DND-41 (cell line): Measurements from ENCODE around the gene CERS6.

Source experiments
- ATAC-seq: fragments of 200-7000 bp; cut with Tn5 transposase; 3 replicates; pipeline ENCODE4 v1.9.1; 2021; ENCODE audit warnings: low read depth; ENCODE audit not compliant: insufficient read depth
- DNase-seq: peaks from one replicate; pipeline ENCODE4 v3.0.0-alpha.2; 2020
- H2AFZ ChIP-seq: 2 replicates; pipeline ENCODE4 v1.6.0; 2012; ENCODE audit warnings: low read depth, low read length
- H3K27ac ChIP-seq: 2 replicates; pipeline ENCODE4 v1.5.1; 2012; ENCODE audit warnings: low read length, inconsistent platforms
- H3K27me3 ChIP-seq: fragments of 200-600 bp; sonication (generic); 2 replicates; pipeline ENCODE4 v1.6.0; 2012; ENCODE audit warnings: low read length, mild to moderate bottlenecking, inconsistent platforms; ENCODE audit not compliant: insufficient read depth, poor library complexity
- H3K36me3 ChIP-seq: 2 replicates; pipeline ENCODE4 v1.5.1; 2012; ENCODE audit warnings: low read length, inconsistent platforms; ENCODE audit not compliant: insufficient read depth
- H3K4me1 ChIP-seq: 2 replicates; pipeline ENCODE4 v1.5.1; 2012; ENCODE audit warnings: mild to moderate bottlenecking, low read length; ENCODE audit not compliant: insufficient read depth
- H3K4me2 ChIP-seq: 2 replicates; pipeline ENCODE4 v1.6.0; 2012; ENCODE audit warnings: mild to moderate bottlenecking, moderate library complexity, low read length, inconsistent platforms; ENCODE audit not compliant: insufficient read depth
- H3K4me3 ChIP-seq, 2 experiments: fragments of 200-600 bp in 1 of 2; shearing (Covaris generic) in 1 of 2; 2 replicates each; pipeline ENCODE4 v1.5.1; 2012 to 2016; ENCODE audit warnings: inconsistent platforms in 2 of 2, low read length in 2 of 2, mild to moderate bottlenecking in 2 of 2, low read depth in 1 of 2, moderate library complexity in 1 of 2
- H3K79me2 ChIP-seq: 2 replicates; pipeline ENCODE4 v1.6.0; 2012; ENCODE audit warnings: low read length, inconsistent platforms; ENCODE audit not compliant: insufficient read depth
- H3K9ac ChIP-seq: 2 replicates; pipeline ENCODE4 v1.6.0; 2012; ENCODE audit warnings: low read depth, mild to moderate bottlenecking, inconsistent platforms, low read length, moderate library complexity
- H3K9me3 ChIP-seq: 2 replicates; pipeline ENCODE4 v1.5.1; 2012; ENCODE audit warnings: low read length, moderate library complexity, mild to moderate bottlenecking, inconsistent platforms; ENCODE audit not compliant: insufficient read depth, severe bottlenecking
- H4K20me1 ChIP-seq: 2 replicates; pipeline ENCODE4 v1.6.0; 2012; ENCODE audit warnings: low read length; ENCODE audit not compliant: insufficient read depth
- EZH2 ChIP-seq: IDR thresholded peaks from 3 replicates; pipeline ENCODE4 v1.6.1; 2012; ENCODE audit warnings: borderline replicate concordance, low read depth, mild to moderate bottlenecking, moderate library complexity, low read length, inconsistent platforms; ENCODE audit not compliant: severe bottlenecking
- TF ChIP-seq, protein P1 (sequence below): IDR thresholded peaks from 2 replicates; pipeline ENCODE4 v1.5.1; 2012; ENCODE audit warnings: borderline replicate concordance, low read length, moderate library complexity, mild to moderate bottlenecking; ENCODE audit not compliant: poor library complexity, severe bottlenecking; ENCODE audit errors: extremely low read depth

Gene CERS6

DNA sequence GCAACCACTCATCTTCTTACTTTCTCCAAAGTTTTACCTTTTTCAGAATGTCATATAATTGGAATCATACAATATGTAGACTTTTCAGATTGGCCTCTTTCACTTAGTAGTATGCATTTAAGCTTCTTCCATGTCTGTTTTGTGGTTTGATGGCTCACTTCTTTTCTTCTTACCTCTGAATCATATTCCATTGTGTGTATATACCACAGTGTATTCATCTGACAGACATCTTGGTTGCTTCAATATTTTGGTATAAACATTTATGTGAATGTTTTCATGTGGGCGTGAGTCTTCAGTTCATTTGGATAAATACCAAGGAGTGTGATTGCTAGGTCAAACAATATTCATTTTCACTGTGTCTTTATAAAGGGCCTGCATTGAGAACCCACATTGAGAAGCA lies 210.3 kb downstream of the CERS6 start:
- DNase-seq = no peak
- H3K9ac ChIP-seq = no peak overlapping the region
- ATAC-seq = no peak
- H3K4me2 ChIP-seq = no peak overlapping the region
- no peaks in the 10 kb centered on the region for H3K36me3 ChIP-seq
- TF ChIP-seq, protein P1, sequence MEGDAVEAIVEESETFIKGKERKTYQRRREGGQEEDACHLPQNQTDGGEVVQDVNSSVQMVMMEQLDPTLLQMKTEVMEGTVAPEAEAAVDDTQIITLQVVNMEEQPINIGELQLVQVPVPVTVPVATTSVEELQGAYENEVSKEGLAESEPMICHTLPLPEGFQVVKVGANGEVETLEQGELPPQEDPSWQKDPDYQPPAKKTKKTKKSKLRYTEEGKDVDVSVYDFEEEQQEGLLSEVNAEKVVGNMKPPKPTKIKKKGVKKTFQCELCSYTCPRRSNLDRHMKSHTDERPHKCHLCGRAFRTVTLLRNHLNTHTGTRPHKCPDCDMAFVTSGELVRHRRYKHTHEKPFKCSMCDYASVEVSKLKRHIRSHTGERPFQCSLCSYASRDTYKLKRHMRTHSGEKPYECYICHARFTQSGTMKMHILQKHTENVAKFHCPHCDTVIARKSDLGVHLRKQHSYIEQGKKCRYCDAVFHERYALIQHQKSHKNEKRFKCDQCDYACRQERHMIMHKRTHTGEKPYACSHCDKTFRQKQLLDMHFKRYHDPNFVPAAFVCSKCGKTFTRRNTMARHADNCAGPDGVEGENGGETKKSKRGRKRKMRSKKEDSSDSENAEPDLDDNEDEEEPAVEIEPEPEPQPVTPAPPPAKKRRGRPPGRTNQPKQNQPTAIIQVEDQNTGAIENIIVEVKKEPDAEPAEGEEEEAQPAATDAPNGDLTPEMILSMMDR = no peak
- no peak for TF ChIP-seq EZH2
- no peak overlapping the region for H3K4me3 ChIP-seq
- no peaks in the 10 kb centered on the region for H3K9me3 ChIP-seq
- no peak overlapping the region for H2AFZ ChIP-seq
- no peak overlapping the region for H3K27ac ChIP-seq
- no peaks in the 10 kb centered on the region for H3K27me3 ChIP-seq
- H3K4me1 ChIP-seq = peaks cover 6% of the 10 kb centered on the region; the same call in 1 of the 2 replicates
- no peaks in the 10 kb centered on the region for H3K79me2 ChIP-seq
- no peaks in the 10 kb centered on the region; the same call in 1 of the 2 replicates for H4K20me1 ChIP-seq

DNA sequence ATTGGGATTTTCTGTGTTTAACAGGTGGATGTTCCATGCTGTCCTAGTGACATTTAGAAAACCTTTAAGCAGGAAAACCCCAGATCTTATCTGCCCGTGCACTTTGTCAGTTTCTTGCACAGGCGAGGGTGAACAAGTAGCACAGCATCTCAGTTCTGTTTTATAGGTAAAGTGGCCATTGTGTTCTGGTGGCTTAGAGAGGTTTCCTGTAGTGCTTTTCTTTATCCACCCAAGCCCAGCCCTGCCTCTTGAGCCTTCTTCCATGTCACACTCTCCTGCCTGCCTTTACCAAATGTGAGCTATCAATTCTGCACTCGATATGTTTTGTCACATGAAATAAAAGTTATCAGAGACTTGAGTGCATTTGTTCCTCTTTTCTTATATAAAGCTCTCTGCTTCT lies 211.1 kb downstream of the CERS6 start:
- no peaks in the 10 kb centered on the region for H3K36me3 ChIP-seq
- H3K4me3 ChIP-seq = no peak overlapping the region
- H2AFZ ChIP-seq = no peak overlapping the region
- no peaks in the 10 kb centered on the region; the same call in 1 of the 2 replicates for H4K20me1 ChIP-seq
- ATAC-seq (no peak), DNase-seq (no peak)
- no peaks in the 10 kb centered on the region for H3K9me3 ChIP-seq
- H3K79me2 ChIP-seq = no peaks in the 10 kb centered on the region
- TF ChIP-seq, protein P1 = no peak
- no peak for TF ChIP-seq EZH2
- no peak overlapping the region for H3K27ac ChIP-seq
- peaks cover 6% of the 10 kb centered on the region; the same call in 1 of the 2 replicates for H3K4me1 ChIP-seq
- H3K9ac ChIP-seq = no peak overlapping the region
- no peaks in the 10 kb centered on the region for H3K27me3 ChIP-seq
- H3K4me2 ChIP-seq = no peak overlapping the region

DNA sequence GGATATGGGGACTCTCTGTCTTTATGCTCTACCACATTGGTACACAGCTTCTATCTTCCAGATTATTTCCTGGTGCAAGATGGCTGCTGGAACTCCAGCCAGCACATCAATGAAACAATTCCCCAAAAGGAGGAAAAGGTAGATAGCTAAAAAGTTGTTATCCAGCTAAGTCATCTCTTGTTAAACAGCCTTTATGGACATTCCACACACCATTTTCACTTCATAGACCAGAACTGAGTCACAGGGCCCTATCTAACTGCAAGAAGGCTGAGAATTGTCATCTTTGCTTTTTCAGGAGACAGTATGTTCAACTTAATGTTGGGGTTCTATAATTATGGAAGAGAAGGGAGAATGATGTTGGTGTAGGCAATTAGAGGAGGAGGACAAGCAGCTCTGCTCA lies 213.1 kb downstream of the CERS6 start:
- Histone ChIP-seq H3K36me3 (no peaks in the 10 kb centered on the region), H3K27ac (no peak overlapping the region), H3K27me3 (no peaks in the 10 kb centered on the region), H3K9ac (no peak overlapping the region), H3K4me2 (no peak overlapping the region), H3K4me3 (no peak overlapping the region), H3K79me2 (no peaks in the 10 kb centered on the region), H3K4me1 (peaks cover 6% of the 10 kb centered on the region; the same call in 1 of the 2 replicates), H4K20me1 (no peaks in the 10 kb centered on the region), H2AFZ (no peak overlapping the region), H3K9me3 (no peaks in the 10 kb centered on the region)
- ATAC-seq (no peak), DNase-seq (no peak)
- no peak for TF ChIP-seq EZH2
- TF ChIP-seq, protein P1 = no peak

DNA sequence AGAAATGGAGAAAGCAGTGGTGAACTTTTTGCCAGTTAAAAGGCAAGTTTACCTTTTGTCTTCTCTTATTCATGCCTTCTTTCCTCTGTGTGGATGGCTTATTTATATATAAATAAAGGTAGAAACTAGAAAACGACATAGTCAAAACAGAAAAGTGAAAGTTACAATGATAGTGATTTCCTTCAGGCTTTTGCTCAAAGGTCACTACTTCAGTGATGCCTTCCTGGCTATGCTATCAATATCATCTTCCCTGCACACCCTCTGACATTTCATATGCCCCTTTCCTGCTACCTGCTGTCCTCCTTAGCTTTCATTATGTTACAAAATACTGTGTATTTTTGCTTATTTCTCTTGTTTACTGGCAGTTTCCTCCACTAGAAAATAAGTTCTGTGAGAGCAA lies 214.4 kb downstream of the CERS6 start:
- H3K27ac ChIP-seq = no peak overlapping the region
- DNase-seq (no peak), ATAC-seq (no peak)
- H3K4me1 ChIP-seq = peaks cover 6% of the 10 kb centered on the region; the same call in 1 of the 2 replicates
- no peaks in the 10 kb centered on the region for H4K20me1 ChIP-seq
- no peak overlapping the region for H3K9ac ChIP-seq
- no peaks in the 10 kb centered on the region for H3K79me2 ChIP-seq
- H3K36me3 ChIP-seq = no peaks in the 10 kb centered on the region
- no peaks in the 10 kb centered on the region for H3K27me3 ChIP-seq
- H3K4me2 ChIP-seq = no peak overlapping the region
- H3K9me3 ChIP-seq = no peaks in the 10 kb centered on the region
- TF ChIP-seq, protein P1 = no peak
- no peak for TF ChIP-seq EZH2
- H2AFZ ChIP-seq = no peak overlapping the region
- no peak overlapping the region for H3K4me3 ChIP-seq
